Activated CD8-positive, alpha-beta memory T cell treated with anti-CD3 and anti-CD28 coated beads, Interleukin-2, amount 50 U/mL, for 24 hours (primary cell): ENCODE measurements around the gene CAPN15.

ENCODE experiments used
- DNase-seq: peaks from one replicate; pipeline ENCODE4 v3.0.0-alpha.2; 2020; ENCODE audit errors: extremely low read depth

CAPN15 gene

DNA sequence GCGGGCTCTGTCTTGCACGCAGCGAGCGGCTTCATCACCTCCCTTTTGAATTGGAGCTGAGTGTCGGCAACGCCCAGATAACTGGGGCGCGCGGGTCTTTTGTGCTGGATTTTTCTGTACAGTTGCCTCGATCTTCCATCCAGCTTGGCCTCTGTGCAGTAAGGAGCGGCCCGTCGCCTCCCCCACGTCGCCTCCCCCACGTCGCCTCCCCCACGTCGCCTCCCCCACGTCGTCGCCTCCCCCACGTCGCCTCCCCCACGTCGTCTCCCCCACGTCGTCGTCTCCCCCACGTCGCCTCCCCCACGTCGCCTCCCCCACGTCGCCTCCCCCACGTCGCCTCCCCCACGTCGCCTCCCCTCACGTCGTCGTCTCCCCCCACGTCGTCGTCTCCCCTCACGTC is 17.0 kb downstream of the CAPN15 start:
- no peak for DNase-seq

DNA sequence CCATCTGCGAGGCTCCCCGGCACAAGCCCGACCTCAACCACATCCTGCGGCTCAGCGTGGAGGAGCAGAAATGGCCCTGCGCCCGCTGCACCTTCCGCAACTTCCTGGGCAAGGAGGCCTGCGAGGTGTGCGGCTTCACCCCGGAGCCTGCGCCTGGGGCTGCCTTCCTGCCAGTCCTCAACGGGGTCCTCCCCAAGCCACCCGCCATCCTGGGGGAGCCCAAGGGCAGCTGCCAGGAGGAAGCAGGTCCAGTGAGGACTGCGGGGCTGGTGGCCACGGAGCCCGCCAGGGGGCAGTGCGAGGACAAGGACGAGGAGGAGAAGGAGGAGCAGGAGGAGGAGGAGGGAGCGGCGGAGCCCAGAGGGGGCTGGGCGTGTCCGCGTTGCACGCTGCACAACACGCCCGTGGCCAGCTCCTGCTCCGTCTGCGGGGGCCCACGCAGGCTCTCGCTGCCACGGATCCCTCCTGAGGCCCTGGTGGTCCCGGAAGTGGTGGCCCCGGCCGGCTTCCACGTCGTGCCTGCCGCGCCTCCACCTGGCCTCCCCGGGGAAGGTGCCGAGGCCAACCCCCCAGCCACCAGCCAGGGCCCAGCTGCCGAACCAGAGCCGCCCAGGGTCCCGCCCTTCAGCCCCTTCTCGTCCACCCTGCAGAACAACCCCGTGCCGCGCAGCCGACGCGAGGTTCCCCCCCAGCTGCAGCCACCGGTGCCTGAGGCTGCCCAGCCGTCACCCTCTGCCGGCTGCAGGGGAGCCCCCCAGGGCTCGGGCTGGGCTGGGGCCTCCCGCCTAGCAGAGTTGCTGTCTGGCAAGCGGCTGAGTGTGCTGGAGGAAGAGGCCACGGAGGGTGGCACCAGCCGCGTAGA is 19.6 kb downstream of the CAPN15 start:
- no peak for DNase-seq

GRCh38 chr16:548586-548985 is 21.1 kb downstream of the CAPN15 start:
- DNase-seq, result no peak

DNA sequence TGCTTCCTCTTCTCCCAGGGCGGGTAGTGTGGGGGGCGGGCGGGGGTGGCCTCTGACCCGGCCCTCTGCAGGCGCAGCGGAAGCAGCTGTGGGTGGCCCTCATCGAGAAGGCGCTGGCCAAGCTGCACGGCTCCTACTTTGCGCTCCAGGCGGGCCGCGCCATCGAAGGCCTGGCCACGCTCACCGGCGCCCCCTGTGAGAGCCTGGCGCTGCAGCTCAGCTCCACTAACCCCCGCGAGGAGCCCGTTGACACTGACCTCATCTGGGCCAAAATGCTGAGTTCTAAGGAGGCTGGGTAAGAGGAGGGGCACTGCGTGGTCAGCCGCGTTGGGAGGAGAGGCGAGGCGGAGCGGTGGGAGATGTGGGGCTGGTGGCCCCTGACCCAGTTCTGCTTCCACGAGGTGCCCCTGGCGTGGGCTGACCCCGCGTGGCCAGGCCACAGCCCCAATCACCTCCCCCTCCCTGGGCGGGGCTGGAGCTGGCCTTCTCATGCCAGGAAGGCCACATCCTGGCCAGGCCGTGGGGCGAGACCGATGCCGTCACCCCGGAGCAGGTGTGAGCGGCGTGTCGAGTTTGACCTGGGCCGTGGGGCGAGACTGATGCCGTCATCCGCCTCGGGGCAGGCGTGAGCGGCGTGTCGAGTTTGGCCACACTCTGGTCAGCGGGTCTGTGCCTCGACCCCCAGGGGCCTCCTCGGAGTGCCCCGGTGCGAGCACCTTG is 22.2 kb downstream of the CAPN15 start:
- no peak for DNase-seq

GRCh38 chr16:551210-551609 is 23.7 kb downstream of the CAPN15 start:
- DNase-seq, result no peak

- no peak for DNase-seq
Observed at GRCh38 chr16:552171-552570, 24.7 kb downstream of the CAPN15 start.

- no peak for DNase-seq
Observed at GRCh38 chr16:553601-554296, 26.2 kb downstream of the CAPN15 start.

DNA sequence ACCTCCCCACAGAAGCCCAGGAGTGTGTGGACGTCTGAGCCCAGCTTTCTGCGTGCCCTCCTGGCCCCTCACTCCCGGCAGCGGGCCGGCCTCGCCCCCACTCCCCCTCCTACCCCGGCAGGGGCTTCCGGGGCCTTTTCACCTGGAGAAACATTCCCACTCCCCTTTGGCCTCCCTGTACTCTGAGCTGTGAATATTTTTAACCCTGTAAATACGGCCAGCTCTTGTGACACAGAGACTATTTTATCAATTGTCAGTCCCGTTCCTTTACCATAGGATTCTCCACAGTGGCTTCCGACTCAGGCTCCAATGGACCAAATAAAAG is 26.7 kb downstream of the CAPN15 start:
- DNase-seq, result no peak

DNA sequence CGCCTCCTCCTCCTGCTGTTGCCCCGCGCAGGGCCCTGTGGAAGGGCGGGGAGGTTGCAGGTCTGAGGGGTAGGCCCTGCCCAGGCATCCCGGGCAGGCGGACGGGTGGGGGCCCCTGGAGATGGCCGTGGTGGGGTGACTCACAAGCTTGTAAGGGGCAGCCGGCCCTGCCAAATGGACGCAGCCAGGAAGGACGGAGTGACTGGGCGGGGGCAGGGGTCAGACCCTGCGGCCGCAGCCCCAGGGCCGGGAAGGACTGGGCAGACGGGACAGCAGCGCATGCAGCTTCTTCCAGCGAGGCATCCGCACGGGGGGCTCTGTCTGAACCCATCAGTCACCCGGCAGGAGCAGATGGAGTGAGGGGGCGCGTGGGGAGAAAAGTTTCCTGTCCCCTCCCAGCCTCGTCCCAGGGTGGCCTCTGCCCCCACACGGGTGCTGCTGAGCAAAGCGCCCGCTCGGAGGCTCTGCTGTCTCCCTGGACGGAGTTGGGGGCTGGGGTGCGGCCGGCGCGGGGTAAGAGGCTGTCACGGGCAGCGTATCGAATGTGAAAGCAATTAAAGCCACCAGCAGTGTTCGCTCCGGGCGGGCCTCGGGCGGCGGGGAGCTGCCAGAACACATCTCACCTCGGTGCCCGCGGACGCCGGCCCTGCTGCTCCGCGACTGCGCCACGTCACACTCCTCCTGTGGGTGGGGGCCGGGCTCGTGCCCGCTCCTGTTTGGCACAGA is 27.3 kb downstream of the CAPN15 start:
- no peak for DNase-seq

DNA sequence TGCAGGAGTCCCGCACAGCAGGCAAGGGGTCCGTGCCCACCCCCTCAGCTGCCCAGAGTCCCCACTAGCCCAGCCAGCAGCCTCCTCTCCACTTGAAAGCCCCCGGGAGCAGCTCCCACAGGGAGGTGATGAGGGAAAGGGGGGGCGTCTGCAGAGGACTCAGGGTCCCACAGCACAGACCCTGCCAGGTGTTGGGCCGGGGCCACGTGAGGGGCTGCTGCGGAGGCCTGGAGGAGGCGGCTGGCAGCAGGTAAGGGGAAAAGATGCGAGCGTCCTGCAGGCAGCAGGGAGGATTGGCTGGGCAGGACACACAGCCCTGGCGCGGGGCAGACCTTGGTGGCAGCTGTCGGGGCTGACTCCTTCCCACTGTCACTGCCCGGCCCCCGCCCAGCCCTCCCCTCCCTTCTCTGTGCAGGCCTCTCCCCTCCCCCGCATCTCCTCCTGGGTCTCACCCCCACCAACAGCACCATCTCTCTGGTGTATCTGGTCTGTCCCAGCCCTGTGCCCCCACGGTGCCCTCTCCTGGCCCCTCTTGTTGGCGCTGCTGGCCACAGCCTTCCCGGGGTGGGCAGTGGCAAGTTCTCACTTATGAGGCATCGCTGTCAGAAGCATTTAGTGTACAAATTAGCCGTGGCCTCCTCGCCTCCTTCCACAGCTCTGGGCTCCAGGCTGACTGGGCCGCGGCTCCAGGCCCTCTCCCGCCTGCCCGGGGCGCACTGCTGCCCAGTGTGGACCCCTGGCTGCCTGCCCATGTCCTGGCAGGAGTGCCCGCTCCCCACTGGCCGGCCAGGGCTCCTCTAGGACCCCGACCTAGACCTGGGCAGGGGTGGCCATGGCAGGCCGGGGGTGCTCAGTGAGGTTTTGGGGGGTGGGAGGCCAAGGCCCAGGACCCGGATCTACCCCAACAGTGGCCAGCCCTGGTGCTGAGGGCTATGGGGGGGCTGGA is 28.3 kb downstream of the CAPN15 start:
- DNase-seq, result no peak

DNA sequence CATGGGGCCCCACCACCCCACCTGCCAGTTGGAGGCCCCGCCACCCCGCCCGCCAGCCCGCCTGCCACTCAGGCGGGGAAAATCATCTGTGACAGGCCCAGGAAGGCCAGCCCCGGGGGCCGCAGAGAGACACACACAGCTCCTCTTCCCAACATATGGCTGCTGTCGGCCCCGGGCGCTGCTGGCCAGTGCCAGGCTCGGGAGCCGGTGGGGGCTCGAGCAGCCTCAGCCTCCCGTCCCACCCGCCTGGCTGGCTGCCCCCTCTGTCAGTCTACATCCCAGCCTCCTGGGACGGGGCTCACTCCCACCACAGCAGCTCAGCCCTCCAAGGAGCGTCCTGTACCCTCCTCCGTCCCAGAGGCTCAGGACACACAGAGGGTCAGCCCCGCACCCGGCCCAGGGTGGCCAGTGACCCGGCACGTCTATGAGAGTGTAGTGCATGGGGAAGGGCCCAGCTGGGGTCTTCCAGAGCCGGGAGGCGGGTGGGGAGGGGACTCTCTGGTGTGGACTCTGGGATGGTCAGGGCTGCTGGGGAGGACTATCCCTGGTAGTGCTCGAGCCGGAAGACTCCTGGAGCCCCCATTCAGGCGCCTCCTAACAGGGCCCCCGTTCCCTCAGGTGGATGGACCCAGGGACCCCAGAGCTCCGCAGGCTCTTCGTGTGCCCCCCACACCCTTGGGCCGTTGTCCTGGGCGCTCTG is 29.1 kb downstream of the CAPN15 start:
- DNase-seq, result no peak

- no peak for DNase-seq
Observed at GRCh38 chr16:557463-558297, 30.2 kb downstream of the CAPN15 start.

- DNase-seq, result no peak
Observed at GRCh38 chr16:558298-559020, 30.9 kb downstream of the CAPN15 start.

DNA sequence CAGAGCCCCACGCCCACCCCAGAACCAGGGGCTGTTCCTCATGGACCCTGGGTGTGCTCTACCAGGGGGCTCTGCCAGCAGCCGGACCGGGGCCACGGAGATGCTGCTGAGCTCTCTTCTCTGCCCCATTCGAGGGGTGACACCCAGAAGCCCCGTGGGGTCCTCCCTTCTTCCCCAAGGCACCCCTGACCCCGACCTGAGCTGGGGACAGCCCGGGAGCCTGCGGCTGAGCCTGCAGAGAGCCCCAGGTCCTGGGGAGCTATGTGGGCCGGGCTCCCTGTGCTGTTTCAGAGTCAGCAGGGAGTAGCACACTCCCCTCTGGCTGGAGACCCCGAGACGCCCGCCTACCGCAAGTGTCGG is 31.5 kb downstream of the CAPN15 start:
- no peak for DNase-seq

- DNase-seq, result no peak
Observed at GRCh38 chr16:559411-560203, 32.1 kb downstream of the CAPN15 start.

- DNase-seq, result no peak
Observed at GRCh38 chr16:560204-560700, 32.7 kb downstream of the CAPN15 start, which contains the start of gene PRR35. TSS of gene PRR35 (plus strand) at chr16:560394. CDS start at chr16:563295, 2,901 bp downstream.

DNA sequence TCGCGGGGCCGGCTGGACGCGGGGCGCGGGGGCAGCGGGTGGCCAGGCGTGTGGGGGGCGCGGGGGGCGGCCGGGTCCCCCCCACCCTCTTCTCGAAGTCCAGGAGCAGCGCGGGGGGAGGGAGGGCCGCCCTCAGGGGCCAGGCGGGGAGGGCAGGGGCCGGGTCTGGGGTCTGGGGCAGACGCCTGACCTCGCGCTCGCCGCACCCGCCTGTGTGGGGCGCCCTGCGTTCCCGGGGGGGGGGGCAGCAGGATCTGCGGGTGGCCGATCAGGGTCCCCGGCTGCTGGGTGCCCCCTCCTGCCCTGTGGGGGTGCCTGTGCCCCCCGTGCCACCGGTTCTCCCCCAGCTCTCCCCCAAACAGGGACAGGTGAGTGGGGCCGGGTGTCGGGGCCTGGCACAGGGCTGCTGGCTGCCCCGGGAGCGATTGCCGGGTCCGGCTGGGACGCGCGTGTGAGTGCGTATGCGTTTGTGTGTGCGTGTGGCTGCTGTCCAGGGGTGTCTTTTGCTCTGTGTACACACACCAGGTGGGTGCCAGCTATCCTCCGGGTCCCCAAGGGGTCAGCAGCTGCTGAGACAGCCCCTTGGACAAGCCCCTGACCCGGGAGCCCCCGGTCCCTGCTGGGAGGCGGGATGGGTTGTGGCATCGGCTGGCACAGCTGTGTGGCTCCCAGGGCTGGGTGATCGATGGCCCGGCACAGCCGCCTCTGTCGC is 33.3 kb downstream of the CAPN15 start:
- no peak for DNase-seq
